Panc1 (cell line): ENCODE data around the gene TRRAP. TPM values are rescaled to one million over a fixed set of nuclear protein-coding genes. Genes with fewer than 3 reads are reported as not detected.

Experiments
- ATAC-seq: fragments of 200-7000 bp; cut with Tn5 transposase; 2 replicates; pipeline ENCODE4 v1.9.1; 2020; ENCODE audit warnings: mild to moderate bottlenecking, moderate library complexity
- BruUV-seq: library from RNA; stranded (reverse); fragments of 400-500 nt; replicated peaks from 2 replicates; lab custom pipeline; 2021; lab: Mats Ljungman, UMichigan
- CTCF ChIA-PET: fragments of 300-600 bp; sonication (Branson Sonifier 250); formaldehyde crosslinking; loops from one replicate; lab custom pipeline; 2022; ENCODE audit warnings: antibody characterized with exemption; lab: Charles Lee
- POLR2A ChIA-PET: fragments of 300-600 bp; sonication (Branson Sonifier 250); formaldehyde crosslinking; loops from one replicate; lab custom pipeline; 2022; ENCODE audit warnings: antibody characterized with exemption; lab: Charles Lee
- DNase-seq: peaks from one replicate; pipeline ENCODE4 v3.0.0-alpha.2; 2010; ENCODE audit warnings: low read depth, low spot score
- H3K27ac ChIP-seq: 2 replicates; pipeline ENCODE4 v1.5.1; 2011; ENCODE audit warnings: mild to moderate bottlenecking, low read length, inconsistent platforms
- H3K27me3 ChIP-seq: fragments of 200-500 bp; sonication (Bioruptor generic); 2 replicates; pipeline ENCODE4 v1.6.0; 2014; ENCODE audit warnings: low read length, inconsistent platforms; ENCODE audit not compliant: control insufficient read depth, insufficient read depth
- H3K36me3 ChIP-seq: fragments of 200-500 bp; sonication (Bioruptor generic); 2 replicates; pipeline ENCODE4 v1.5.1; 2014; ENCODE audit warnings: inconsistent platforms, mild to moderate bottlenecking, low read length, moderate library complexity; ENCODE audit not compliant: control insufficient read depth, insufficient read depth
- H3K4me1 ChIP-seq: 2 replicates; pipeline ENCODE4 v1.5.1; 2011; ENCODE audit warnings: inconsistent platforms, mild to moderate bottlenecking, low read length, moderate library complexity; ENCODE audit not compliant: control insufficient read depth, insufficient read depth
- H3K4me3 ChIP-seq, 2 experiments: 2 replicates each; pipeline ENCODE4 v1.5.1; 2011 to 2012; ENCODE audit warnings: low read depth in 2 of 2, low read length in 2 of 2, mild to moderate bottlenecking in 2 of 2, inconsistent platforms in 1 of 2, moderate library complexity in 1 of 2
- H3K9me3 ChIP-seq: fragments of 200-500 bp; sonication (Bioruptor generic); 2 replicates; pipeline ENCODE4 v1.5.1; 2014; ENCODE audit warnings: low read depth, mild to moderate bottlenecking, inconsistent platforms, low read length, moderate library complexity; ENCODE audit not compliant: control insufficient read depth, insufficient read depth
- CTCF ChIP-seq: fragments of 450-650 bp; IDR thresholded peaks from 2 replicates; pipeline ENCODE4 v1.5.1; 2017; ENCODE audit warnings: mild to moderate bottlenecking
- POLR2AphosphoS5 ChIP-seq: IDR thresholded peaks from 2 replicates; pipeline ENCODE4 v1.6.1; 2012; ENCODE audit warnings: mild to moderate bottlenecking, low read depth, low read length, moderate library complexity
- REST ChIP-seq, 2 experiments: IDR thresholded peaks; 2 replicates each; pipeline ENCODE4 v1.6.1; 2011 to 2012; ENCODE audit warnings: low read depth in 2 of 2, control low read depth in 1 of 2, low read length in 1 of 2, mild to moderate bottlenecking in 1 of 2, moderate library complexity in 1 of 2; ENCODE audit not compliant: insufficient read depth in 1 of 2
- SIN3A ChIP-seq: IDR thresholded peaks from 2 replicates; pipeline ENCODE4 v1.6.1; 2012; ENCODE audit warnings: low read depth, mild to moderate bottlenecking, low read length, moderate library complexity, borderline replicate concordance; ENCODE audit not compliant: insufficient read depth
- TCF7L2 ChIP-seq: IDR thresholded peaks from 2 replicates; pipeline ENCODE4 v1.6.1; 2011; ENCODE audit warnings: mild to moderate bottlenecking, low read depth, low read length, inconsistent platforms
- in situ Hi-C: cut with HindIII; loops from 2 replicates; pipeline ENCODE4 v1.10.0; 2016; ENCODE audit warnings: low sequenced_read_pairs, low pct_unique_long_range_greater_than_20kb
- intact Hi-C: fragments of 100-400 bp; cut with micrococcal nuclease; formaldehyde crosslinking; loops from one replicate; pipeline ENCODE4 v1.10.0; 2022; ENCODE audit not compliant: unreplicated experiment
- total RNA-seq: library from RNA; stranded (reverse); gene quantifications from one replicate; pipeline ENCODE4 v1.2.1, GENCODE V29; 2021; ENCODE audit not compliant: unreplicated experiment

The TRRAP gene
- total RNA-seq, 1 experiment from 2014 or later = 44.9 TPM

GRCh38 chr7:98956937-98957336 lies 78.6 kb downstream of the TRRAP start:
- BruUV-seq = no TSS peak
- Histone ChIP-seq H3K27me3 (no peaks in the 10 kb centered on the region), H3K4me3 (no peak overlapping the region), H3K36me3 (peaks cover 18% of the 10 kb centered on the region; the same call in 1 of the 2 replicates), H3K4me1 (no peaks in the 10 kb centered on the region), H3K27ac (no peak overlapping the region), H3K9me3 (no peaks in the 10 kb centered on the region)
- TF ChIP-seq CTCF = no peak
- no peak for TF ChIP-seq TCF7L2
- TF ChIP-seq SIN3A = no peak
- no peak for TF ChIP-seq REST (IDR thresholded peaks at IDR 0.05; ENCODE audit: insufficient read depth in 1 of 2, low read depth in 2 of 2, low read length in 1 of 2)
- TF ChIP-seq POLR2AphosphoS5 = no peak
- DNase-seq = no peak
- intact Hi-C loops (no loop called here), in situ Hi-C loops (no loop called here)
- POLR2A ChIA-PET = no interaction called here
- CTCF ChIA-PET = no interaction called here
- no peak for ATAC-seq

- Histone ChIP-seq H3K4me3 (no peak overlapping the region), H3K36me3 (peaks cover 22% of the 10 kb centered on the region), H3K27ac (no peak overlapping the region), H3K4me1 (no peaks in the 10 kb centered on the region), H3K9me3 (no peaks in the 10 kb centered on the region), H3K27me3 (no peaks in the 10 kb centered on the region)
- POLR2A ChIA-PET = no interaction called here
- no TSS peak for BruUV-seq
- in situ Hi-C loops (no loop called here), intact Hi-C loops (no loop called here)
- no peak for DNase-seq
- no peak for TF ChIP-seq TCF7L2
- no peak for TF ChIP-seq SIN3A
- TF ChIP-seq CTCF = no peak
- no peak for TF ChIP-seq POLR2AphosphoS5
- TF ChIP-seq REST (IDR thresholded peaks at IDR 0.05; ENCODE audit: insufficient read depth in 1 of 2, low read depth in 2 of 2, low read length in 1 of 2) = no peak
- ATAC-seq = no peak
- CTCF ChIA-PET = no interaction called here
Observed at GRCh38 chr7:98957766-98958165, 79.4 kb downstream of the TRRAP start.
